Lower lobe of right lung (tissue), 2 donors: ENCODE data around the gene MMP20. TPM values are rescaled to one million over a fixed set of nuclear protein-coding genes. Genes with fewer than 3 reads are reported as not detected.

Experiments
- ATAC-seq, 2 donors: fragments of 200-7000 bp; cut with Tn5 transposase; one replicate each; pipeline ENCODE4 v1.9.1; 2020 to 2022; ENCODE audit warnings: mild to moderate bottlenecking in 2 of 2, moderate library complexity in 2 of 2
- DNase-seq: peaks from one replicate; pipeline ENCODE4 v3.0.0-alpha.2; 2020
- H3K27ac ChIP-seq: fragments of 200-600 bp; one replicate; pipeline ENCODE4 v1.8.0; 2022
- H3K27me3 ChIP-seq: fragments of 200-600 bp; one replicate; pipeline ENCODE4 v1.8.0; 2022; ENCODE audit warnings: low read depth
- H3K36me3 ChIP-seq: fragments of 200-600 bp; one replicate; pipeline ENCODE4 v1.8.0; 2022; ENCODE audit warnings: mild to moderate bottlenecking
- H3K4me1 ChIP-seq: fragments of 200-600 bp; one replicate; pipeline ENCODE4 v1.8.0; 2022
- H3K4me3 ChIP-seq: fragments of 200-600 bp; one replicate; pipeline ENCODE4 v1.8.0; 2022; ENCODE audit warnings: mild to moderate bottlenecking
- H3K9me3 ChIP-seq: fragments of 200-600 bp; one replicate; pipeline ENCODE4 v1.8.0; 2022
- intact Hi-C: fragments of 100-400 bp; cut with DNase I; formaldehyde crosslinking; loops from one replicate; pipeline ENCODE4 v1.11.0; 2022
- total RNA-seq: library from RNA; stranded (reverse); fragmentation: NEBNext Ultra II Directional; extraction: Animal tissue kit (Norgen Biotek cat#: 25700); gene quantifications from one replicate; pipeline ENCODE4 v1.2.1, GENCODE V29; 2021
- TF ChIP-seq, protein P1 (sequence below): fragments of 200-600 bp; IDR thresholded peaks from one replicate; pipeline ENCODE4 v1.8.0; 2022; ENCODE audit warnings: antibody characterized with exemption, mild to moderate bottlenecking
- donor health status: DM: no; HTN: yes; CAD: no; lungs with severe emphysema.

MMP20 gene
- total RNA-seq, 1 donor from 2014 or later: not detected

DNA sequence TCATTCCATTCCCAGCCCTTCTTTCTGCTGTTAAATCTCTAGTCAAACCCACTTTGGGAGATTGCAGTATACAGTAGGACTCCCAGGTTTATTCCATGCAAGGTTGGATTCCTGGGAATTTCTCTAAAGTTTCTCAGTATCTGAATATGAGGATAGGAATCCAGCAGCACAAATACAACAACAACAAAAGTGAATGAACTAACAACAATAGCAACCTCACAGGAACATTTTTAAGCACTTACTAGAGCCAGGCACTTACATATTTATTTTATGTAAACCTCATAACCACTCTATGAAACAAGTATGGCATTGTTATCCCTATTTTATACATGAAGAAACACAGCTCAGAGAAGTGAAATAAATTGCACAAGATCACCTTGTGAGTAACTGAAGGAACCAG is 96.5 kb downstream of the MMP20 start:
- H3K27me3 ChIP-seq: no peaks in the 10 kb centered on the region
- TF ChIP-seq, protein P1, sequence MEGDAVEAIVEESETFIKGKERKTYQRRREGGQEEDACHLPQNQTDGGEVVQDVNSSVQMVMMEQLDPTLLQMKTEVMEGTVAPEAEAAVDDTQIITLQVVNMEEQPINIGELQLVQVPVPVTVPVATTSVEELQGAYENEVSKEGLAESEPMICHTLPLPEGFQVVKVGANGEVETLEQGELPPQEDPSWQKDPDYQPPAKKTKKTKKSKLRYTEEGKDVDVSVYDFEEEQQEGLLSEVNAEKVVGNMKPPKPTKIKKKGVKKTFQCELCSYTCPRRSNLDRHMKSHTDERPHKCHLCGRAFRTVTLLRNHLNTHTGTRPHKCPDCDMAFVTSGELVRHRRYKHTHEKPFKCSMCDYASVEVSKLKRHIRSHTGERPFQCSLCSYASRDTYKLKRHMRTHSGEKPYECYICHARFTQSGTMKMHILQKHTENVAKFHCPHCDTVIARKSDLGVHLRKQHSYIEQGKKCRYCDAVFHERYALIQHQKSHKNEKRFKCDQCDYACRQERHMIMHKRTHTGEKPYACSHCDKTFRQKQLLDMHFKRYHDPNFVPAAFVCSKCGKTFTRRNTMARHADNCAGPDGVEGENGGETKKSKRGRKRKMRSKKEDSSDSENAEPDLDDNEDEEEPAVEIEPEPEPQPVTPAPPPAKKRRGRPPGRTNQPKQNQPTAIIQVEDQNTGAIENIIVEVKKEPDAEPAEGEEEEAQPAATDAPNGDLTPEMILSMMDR: no peak
- intact Hi-C loops: no loop called here
- DNase-seq: no peak
- H3K9me3 ChIP-seq: no peaks in the 10 kb centered on the region
- H3K4me3 ChIP-seq: no peak overlapping the region
- no peak for ATAC-seq
- peaks cover 3% of the 10 kb centered on the region for H3K4me1 ChIP-seq
- no peak overlapping the region for H3K27ac ChIP-seq
- no peaks in the 10 kb centered on the region for H3K36me3 ChIP-seq

DNA sequence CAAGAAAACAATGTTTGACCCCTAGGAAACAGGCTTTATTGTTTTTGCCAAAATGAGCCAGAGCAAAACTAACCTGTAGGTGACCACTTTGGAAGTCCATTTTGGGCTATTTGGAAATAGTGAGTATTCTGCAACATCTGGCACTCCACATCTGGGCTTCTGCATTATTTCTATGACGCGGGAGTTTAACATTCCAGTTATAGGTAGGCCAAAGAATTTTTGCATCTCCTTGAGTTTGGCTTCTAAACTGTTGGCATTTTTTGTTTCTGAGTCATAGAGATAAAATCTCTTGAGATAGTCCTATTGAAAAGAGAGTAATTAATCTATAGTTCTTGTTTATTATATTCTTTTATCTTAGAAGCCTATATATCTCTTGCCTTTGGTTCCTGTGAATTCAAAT is 97.4 kb downstream of the MMP20 start:
- ATAC-seq (no peak), DNase-seq (no peak)
- H3K9me3 ChIP-seq: no peaks in the 10 kb centered on the region
- H3K27ac ChIP-seq: no peak overlapping the region
- intact Hi-C loops: no loop called here
- no peaks in the 10 kb centered on the region for H3K36me3 ChIP-seq
- TF ChIP-seq, protein P1: no peak
- H3K27me3 ChIP-seq: no peaks in the 10 kb centered on the region
- peaks cover 3% of the 10 kb centered on the region for H3K4me1 ChIP-seq
- H3K4me3 ChIP-seq: no peak overlapping the region

DNA sequence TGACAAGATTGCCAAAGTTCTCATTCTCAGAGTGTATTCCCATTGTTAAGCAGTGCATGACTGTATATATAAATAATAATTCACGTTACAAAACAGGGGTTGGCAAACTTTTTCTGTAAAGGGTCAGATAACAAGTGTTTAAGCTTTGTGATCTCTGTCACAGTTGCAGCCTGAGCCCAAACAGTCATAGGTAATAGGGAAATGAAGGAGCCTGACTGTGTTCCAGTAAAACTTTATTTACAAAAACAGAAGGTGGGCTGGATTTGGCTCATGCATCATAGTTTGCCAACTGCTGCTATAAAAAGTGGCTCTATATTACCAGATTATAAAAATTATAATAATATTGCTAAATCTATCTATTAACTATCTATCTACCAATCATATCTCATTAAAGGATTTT is 98.1 kb downstream of the MMP20 start:
- Histone ChIP-seq H3K36me3 (no peaks in the 10 kb centered on the region), H3K4me1 (peaks cover 3% of the 10 kb centered on the region), H3K9me3 (no peaks in the 10 kb centered on the region), H3K27ac (no peak overlapping the region), H3K27me3 (no peaks in the 10 kb centered on the region), H3K4me3 (no peak overlapping the region)
- TF ChIP-seq, protein P1: no peak
- DNase-seq (no peak), ATAC-seq (no peak)
- intact Hi-C loops: no loop called here

Other genes starting within 250 kb of the MMP20 start
- gene TMEM123, start 172.6 kb downstream of the MMP20 start, total RNA-seq: 199 TPM
- 7.1 TPM for gene MMP7, start 94.6 kb downstream of the MMP20 start, total RNA-seq
- gene MMP27, start 80.4 kb upstream of the MMP20 start, total RNA-seq: not detected
- gene MMP8, start 99.6 kb upstream of the MMP20 start, total RNA-seq: 0.44 TPM
- gene MMP10, start 155.3 kb upstream of the MMP20 start, total RNA-seq: not detected
- 0.97 TPM for gene MMP1, start 172.8 kb upstream of the MMP20 start, total RNA-seq
- not detected for gene MMP3, start 218.3 kb upstream of the MMP20 start, total RNA-seq
- gene MMP12, start 249.7 kb upstream of the MMP20 start, total RNA-seq: 0.27 TPM